Skeletal muscle tissue (tissue), 4 donors: ENCODE data around the gene MAN2B1. TPM values are rescaled to one million over a fixed set of nuclear protein-coding genes. Genes with fewer than 3 reads are reported as not detected.
A peak's percentile ranks its signal among the peaks of the same experiment; 100 is the strongest.
"Not testable (repeated sequence)": the region's sequence is repeated elsewhere in the genome, so short reads cannot be mapped to it uniquely, and the experiment has no call there.

Source experiments
- H3K27ac ChIP-seq: one replicate; pipeline ENCODE4 v1.7.0; 2013; ENCODE audit warnings: mild to moderate bottlenecking, low read depth, low read length, inconsistent platforms
- H3K27me3 ChIP-seq, 3 donors: one replicate each; pipeline ENCODE4 v1.7.0; 2013; ENCODE audit warnings: low read length in 3 of 3; ENCODE audit not compliant: control insufficient read depth in 3 of 3, insufficient read depth in 3 of 3
- H3K36me3 ChIP-seq, 3 donors: one replicate each; pipeline ENCODE4 v1.7.0; 2013; ENCODE audit warnings: low read length in 3 of 3; ENCODE audit not compliant: control insufficient read depth in 3 of 3, insufficient read depth in 3 of 3
- H3K4me1 ChIP-seq, 3 donors: one replicate each; pipeline ENCODE4 v1.7.0; 2013; ENCODE audit warnings: low read length in 3 of 3, mild to moderate bottlenecking in 3 of 3; ENCODE audit not compliant: control insufficient read depth in 3 of 3, insufficient read depth in 3 of 3
- H3K4me3 ChIP-seq, 3 donors: one replicate each; pipeline ENCODE4 v1.7.0; 2013; ENCODE audit warnings: low read length in 3 of 3
- H3K9ac ChIP-seq, 3 donors: one replicate each; pipeline ENCODE4 v1.7.0; 2013; ENCODE audit warnings: low read length in 3 of 3, mild to moderate bottlenecking in 3 of 3, moderate library complexity in 2 of 3, low read depth in 1 of 3
- H3K9me3 ChIP-seq, 3 donors: one replicate each; pipeline ENCODE4 v1.7.0; 2013; ENCODE audit warnings: low read length in 3 of 3; ENCODE audit not compliant: control insufficient read depth in 3 of 3
- total RNA-seq: library from RNA; depleted of rRNA; stranded (reverse); fragments of >200 nt; gene quantifications from one replicate; pipeline ENCODE4 v1.2.3, GENCODE V29; 2014
- donor health status: Osteomylitis.

Gene MAN2B1
- total RNA-seq, 1 donor from 2014 or later = 31.3 TPM

DNA sequence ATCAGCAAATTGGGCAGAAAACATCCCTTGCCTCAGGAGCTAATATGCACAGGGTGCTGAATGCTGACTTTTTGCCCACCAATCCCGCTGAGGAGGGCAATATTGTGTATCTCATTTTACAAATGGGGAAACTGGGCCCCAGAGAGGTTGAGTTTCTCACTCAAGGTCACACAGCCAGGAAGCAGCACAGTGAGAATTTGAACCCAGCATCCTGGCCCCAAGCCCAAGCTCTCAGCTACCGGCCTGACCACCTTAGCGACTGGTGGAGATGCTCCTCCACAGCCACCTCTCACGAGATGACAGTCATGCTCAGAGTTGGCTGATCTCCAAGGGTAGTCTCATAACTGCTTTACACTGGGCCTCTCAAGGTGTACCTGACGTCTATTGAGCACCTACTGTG lies 26.4 kb upstream of the MAN2B1 start:
- H3K4me3 ChIP-seq = no peak overlapping the region
- no peaks in the 10 kb centered on the region for H3K27me3 ChIP-seq
- peaks cover 14 to 20% (median 17%) of the 10 kb centered on the region in 3 donors for H3K4me1 ChIP-seq
- no peak overlapping the region for H3K9ac ChIP-seq
- peaks cover 0 to 2% (median 0%) of the 10 kb centered on the region in 3 donors for H3K36me3 ChIP-seq
- H3K9me3 ChIP-seq = no peaks in the 10 kb centered on the region
- no peak overlapping the region for H3K27ac ChIP-seq

GRCh38 chr19:12689581-12690216 lies 23.2 kb upstream of the MAN2B1 start:
- Histone ChIP-seq H3K9ac (no peak overlapping the region), H3K9me3 (no peaks in the 10 kb centered on the region), H3K4me3 (no peak overlapping the region), H3K27ac (no peak overlapping the region), H3K27me3 (no peaks in the 10 kb centered on the region), H3K4me1 (no peaks in the 10 kb centered on the region), H3K36me3 (peaks cover 0 to 2% (median 0%) of the 10 kb centered on the region in 3 donors)

DNA sequence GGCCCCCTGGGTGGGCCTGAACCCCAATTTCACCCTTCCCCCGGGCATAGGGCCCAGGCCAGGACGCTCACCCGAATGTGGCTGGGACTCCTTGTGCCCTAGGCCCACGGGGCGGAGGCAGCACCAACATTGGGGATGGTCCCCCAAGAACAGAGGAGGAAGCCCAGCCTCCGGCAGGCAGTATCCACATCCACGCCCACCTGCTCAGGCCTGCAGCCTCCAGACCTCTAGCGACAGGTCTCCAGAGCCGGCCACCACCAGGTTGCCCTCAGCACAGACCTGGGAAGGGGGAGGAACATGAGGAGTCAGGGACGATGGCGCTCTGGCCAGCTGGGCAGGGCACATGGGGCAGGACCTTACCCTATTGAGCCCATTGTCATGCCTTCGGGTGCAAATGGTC lies 22.5 kb upstream of the MAN2B1 start:
- Histone ChIP-seq H3K27me3 (no peaks in the 10 kb centered on the region), H3K4me1 (no peaks in the 10 kb centered on the region), H3K4me3 (no peak overlapping the region), H3K27ac (no peak overlapping the region), H3K9me3 (no peaks in the 10 kb centered on the region), H3K9ac (no peak overlapping the region), H3K36me3 (peaks cover 0 to 2% (median 0%) of the 10 kb centered on the region in 3 donors)

DNA sequence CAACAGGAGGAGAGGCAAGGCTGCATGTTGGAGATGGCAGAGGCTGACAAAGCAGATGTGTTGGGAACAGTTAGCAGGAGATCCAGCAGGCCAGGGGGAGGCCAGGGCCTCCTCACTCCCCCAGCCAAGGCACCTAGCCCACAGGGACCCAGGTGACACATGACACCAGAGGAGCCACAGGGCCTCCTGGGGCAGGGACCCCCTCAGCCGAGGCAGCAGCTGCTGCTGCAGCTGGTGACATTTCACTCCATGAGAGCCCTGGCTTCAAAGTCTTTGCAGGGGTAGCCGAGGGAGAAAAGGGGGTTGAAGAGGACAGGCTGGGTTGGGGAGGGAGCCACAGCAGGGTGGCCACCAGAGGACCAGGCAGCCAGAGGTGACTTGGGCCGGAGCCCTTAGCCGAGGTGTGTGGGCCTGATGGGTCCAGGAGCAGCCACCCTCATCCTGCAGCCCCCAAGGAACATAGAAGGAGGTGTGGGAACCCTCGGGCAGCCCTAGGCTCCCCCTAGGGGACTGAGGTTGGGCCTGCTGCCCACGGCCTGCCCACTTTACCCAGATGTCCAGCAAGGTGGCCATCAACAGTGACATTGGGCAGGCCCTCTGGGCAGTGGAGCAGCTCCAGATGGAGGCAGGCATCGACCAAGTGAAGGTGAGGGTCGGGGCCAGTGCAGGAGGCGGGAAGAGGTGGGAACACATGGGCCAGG lies 21.1 kb upstream of the MAN2B1 start, which contains the start of gene GNG14:
TSS of gene GNG14 (plus strand) at position 503 of the 701 bp plus-strand sequence. CDS start at position 554, 51 bp downstream.
- Histone ChIP-seq H3K27ac (no peak within 1 kb of the TSS), H3K4me3 (no peak within 1 kb of the TSS), H3K4me1 (no peaks in the 10 kb centered on the region), H3K9ac (no peak within 1 kb of the TSS), H3K9me3 (no peaks in the 10 kb centered on the region), H3K36me3 (peaks cover 0 to 2% (median 0%) of the 10 kb centered on the region in 3 donors), H3K27me3 (no peaks in the 10 kb centered on the region)

GRCh38 chr19:12685831-12686230 lies 19.3 kb upstream of the MAN2B1 start:
- Histone ChIP-seq H3K36me3 (peaks cover 0 to 2% (median 0%) of the 10 kb centered on the region in 3 donors), H3K27ac (no peak overlapping the region), H3K27me3 (no peaks in the 10 kb centered on the region), H3K4me1 (peaks cover 3 to 7% (median 4%) of the 10 kb centered on the region in 3 donors), H3K4me3 (no peak overlapping the region), H3K9me3 (no peaks in the 10 kb centered on the region), H3K9ac (no peak overlapping the region)

DNA sequence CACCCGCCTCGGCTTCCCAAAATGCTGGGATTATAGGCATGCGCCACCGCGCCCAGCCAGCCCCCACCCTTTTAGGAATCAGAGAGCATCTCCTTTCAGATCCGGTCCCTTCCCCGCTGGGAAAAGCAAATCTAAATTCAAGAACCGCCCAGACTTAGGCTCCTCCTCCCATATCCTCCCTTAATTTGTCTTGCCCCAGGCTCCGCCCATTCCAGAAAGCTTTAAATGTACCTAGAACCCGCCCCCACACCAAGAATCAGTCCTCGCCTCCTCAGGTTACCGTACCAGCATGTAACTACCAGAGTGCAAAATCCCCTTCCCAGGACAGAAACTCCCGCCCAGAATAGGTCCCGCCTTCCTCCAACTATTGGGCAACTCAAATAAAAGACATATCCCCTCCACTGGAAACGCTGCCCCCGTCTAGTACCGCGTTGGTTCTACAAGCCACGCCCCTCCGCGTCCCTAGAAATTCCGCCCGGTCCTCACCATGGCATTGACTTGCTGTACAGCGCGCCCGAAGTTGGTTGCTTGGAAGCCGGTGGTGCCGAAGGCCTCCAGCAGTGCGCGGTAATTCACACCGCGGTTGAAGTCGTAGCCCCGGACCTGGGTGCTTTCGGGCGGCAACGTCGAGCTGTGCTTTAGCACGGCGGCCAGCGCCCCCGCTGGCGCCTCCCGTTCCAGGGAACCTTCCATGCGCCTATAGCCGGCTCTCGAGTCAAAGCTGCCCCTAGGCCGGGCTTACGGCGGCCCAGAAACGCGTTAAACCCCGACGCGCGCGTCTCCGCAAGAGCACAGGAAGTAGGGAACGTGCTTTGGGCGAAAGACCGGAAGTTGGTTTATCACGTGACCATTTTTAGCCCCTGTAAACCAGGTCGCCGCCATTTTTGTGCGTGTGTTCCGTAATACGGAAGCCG lies 14.8 kb upstream of the MAN2B1 start, which contains the start of gene DHPS:
TSS of gene DHPS (minus strand) at position 807 of the 914 bp plus-strand sequence. CDS start at position 693, 114 bp downstream.
- Histone ChIP-seq H3K27me3 (no peaks in the 10 kb centered on the region), H3K9ac (peak within 1 kb of the TSS; percentile 98 to 99 (median 99)), H3K4me1 (peaks cover 12 to 16% (median 12%) of the 10 kb centered on the region in 3 donors), H3K4me3 (peak within 1 kb of the TSS; percentile 93 to 98 (median 97)), H3K27ac (peak within 1 kb of the TSS; percentile 97), H3K9me3 (no peaks in the 10 kb centered on the region), H3K36me3 (peaks cover 25 to 32% (median 31%) of the 10 kb centered on the region in 3 donors)

DNA sequence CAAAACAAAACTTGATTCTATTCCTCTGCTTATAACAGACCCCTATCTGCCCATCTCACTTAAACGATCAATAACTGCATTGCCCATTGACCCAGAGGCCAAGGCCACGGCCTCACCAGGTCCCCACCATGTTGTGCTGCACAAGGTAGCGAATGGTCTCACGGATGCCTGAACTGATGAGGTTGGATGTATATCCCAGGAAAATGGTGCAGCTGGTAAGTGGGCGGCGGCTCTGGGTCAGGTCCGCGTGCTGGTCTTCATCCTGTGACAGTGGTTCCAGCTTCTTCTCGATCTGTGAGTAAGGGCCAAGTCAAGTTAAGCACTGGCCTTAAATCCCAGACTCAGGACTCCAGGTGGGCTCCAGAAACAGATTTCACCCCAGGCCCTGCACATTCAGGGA lies 13.5 kb upstream of the MAN2B1 start:
- Histone ChIP-seq H3K27me3 (no peaks in the 10 kb centered on the region), H3K4me1 (peaks cover 12 to 16% (median 12%) of the 10 kb centered on the region in 3 donors), H3K27ac (no peak overlapping the region), H3K36me3 (peaks cover 37 to 45% (median 43%) of the 10 kb centered on the region in 3 donors), H3K9me3 (no peaks in the 10 kb centered on the region), H3K9ac (no peak overlapping the region), H3K4me3 (no peak overlapping the region)

DNA sequence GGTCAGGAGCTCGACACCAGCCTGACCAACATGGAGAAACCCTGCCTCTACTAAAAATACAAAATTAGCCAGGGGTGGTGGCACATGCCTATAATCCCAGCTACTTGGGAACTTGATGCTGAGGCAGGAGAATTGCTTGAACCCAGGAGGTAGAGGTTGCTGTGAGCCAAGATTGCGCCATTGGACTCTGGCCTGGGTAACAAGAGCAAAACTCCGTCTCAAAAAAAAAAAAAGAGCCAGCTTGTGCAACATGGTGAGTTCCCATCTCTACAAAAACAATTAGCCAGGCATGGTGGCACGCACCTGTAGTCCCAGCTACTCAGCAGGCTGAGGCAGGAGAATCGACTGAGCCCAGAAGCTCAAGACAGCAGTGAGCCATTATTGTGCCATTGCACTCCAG lies 11.5 kb upstream of the MAN2B1 start:
- not testable (repeated sequence) for H3K9me3 ChIP-seq, H3K9ac ChIP-seq, H3K27ac ChIP-seq, H3K27me3 ChIP-seq, H3K4me3 ChIP-seq
- Histone ChIP-seq H3K36me3 (peaks cover 49 to 56% (median 53%) of the 10 kb centered on the region in 3 donors), H3K4me1 (peaks cover 12 to 16% (median 12%) of the 10 kb centered on the region in 3 donors)

DNA sequence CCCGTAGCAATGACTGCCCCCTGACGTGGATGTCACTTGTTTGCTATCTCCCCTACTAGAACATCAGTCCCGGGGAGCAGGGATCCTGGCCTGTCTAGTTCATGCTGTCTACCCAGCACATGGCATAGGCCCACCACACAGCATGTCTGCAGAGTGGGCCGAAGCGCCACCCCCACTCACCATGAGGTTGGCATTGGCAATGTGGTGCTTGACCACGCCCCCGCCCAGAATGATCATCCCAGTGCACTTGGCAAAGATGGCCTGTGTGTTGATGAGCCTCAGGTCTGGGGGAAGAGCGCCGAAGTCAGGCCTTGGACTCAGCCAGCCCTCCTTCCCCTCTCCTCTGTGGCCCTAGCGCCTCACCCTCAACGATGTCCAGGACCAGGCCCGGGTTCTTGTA lies 10.4 kb upstream of the MAN2B1 start:
- Histone ChIP-seq H3K27me3 (no peaks in the 10 kb centered on the region), H3K4me3 (no peak overlapping the region), H3K9ac (no peak overlapping the region), H3K4me1 (peaks cover 8 to 16% (median 12%) of the 10 kb centered on the region in 3 donors), H3K9me3 (no peaks in the 10 kb centered on the region), H3K36me3 (peaks cover 51 to 67% (median 58%) of the 10 kb centered on the region in 3 donors), H3K27ac (no peak overlapping the region)
